Central memory CD4-positive, alpha-beta T cell (primary cell): ENCODE measurements around the gene RANBP17.
"Not testable (repeated sequence)": the region's sequence is repeated elsewhere in the genome, so short reads cannot be mapped to it uniquely, and the experiment has no call there.

Experiments used
- DNase-seq: peaks from one replicate; pipeline ENCODE4 v3.0.0; 2022

Gene RANBP17

DNA sequence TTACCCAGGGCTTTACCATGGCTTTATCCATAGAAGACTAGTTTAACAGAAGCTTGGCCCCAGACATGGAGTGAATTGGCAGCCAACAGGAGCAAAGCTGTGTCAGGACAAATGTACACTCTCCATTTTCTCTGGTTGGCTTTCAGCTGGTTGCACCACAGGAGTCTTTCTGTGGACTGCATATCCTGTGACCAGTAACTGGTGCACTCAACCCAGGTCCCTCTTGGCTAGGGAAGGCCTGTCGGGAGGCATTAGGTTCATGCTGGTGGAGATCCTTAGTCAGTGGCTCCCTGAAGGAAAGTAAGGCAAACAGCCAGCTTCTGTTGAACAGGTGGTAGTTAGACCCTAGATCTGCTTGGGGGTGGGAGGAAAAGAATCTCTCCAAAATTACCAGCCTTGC is 300.3 kb downstream of the RANBP17 start:
- no peak for DNase-seq

DNA sequence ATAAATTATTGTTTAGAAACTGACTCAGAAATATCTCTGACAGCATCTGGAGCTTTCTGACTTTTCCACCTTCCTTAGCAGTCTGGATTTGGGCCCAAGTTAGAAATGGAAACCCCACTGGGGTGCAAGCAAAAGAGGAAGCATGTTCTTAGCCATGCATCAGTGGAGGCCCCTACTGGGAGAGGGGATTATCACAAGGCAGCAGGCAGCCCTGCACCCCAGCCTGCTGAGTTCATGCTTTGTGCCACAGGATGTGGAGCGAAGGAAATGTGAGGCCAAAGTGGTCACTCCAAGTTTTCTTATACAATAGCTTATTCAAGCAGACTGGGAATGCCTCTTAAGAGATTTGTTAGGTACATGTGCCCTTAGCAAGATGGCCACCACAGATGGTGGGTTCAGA is 300.8 kb downstream of the RANBP17 start:
- no peak for DNase-seq

- DNase-seq, result no peak
These were observed 304.9 kb downstream of the RANBP17 start for GRCh38 chr5:171166766-171167165.

GRCh38 chr5:171168171-171168570 is 306.4 kb downstream of the RANBP17 start:
- DNase-seq, result no peak

DNA sequence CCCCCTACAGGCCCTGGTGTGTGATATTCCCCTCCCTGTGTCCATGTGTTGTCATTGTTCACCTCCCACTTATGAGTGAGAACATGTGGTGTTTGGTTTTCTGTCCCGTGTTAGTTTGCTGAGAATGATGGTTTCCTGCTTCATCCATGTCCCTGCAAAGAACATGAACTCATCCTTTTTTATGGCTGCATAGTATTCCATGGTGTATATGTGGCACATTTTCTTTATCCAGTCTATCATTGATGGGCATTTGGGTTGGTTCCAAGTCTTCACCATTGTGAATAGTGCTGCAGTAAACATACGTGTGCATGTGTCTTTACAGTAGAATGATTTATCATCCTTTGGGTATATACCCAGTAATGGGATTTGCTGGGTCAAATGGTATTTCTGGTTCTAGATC is 313.1 kb downstream of the RANBP17 start:
- not testable (repeated sequence) for DNase-seq

DNA sequence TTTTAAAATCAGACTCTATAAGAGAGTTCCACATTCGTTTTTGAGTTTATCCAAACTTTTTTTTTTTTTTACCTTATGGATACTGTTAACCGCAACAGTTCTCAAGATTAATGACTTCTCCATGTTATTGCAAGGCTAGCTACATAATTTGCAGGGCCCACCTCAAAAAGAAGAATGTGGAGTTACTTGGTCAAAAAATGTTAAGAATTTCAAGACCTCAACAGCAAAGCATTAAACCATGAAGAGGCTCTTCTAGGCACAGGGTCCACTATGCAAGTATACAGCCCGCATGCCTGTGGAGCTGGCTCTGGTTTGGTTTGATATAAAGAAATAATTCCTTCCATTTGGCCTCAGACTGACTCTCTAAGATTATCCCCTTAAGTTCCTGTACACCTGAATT is 313.9 kb downstream of the RANBP17 start:
- no peak for DNase-seq

GRCh38 chr5:171178190-171178589 is 316.4 kb downstream of the RANBP17 start:
- not testable (repeated sequence) for DNase-seq

GRCh38 chr5:171188016-171188415 is 326.2 kb downstream of the RANBP17 start:
- DNase-seq, result no peak

- no peak for DNase-seq
These were observed 327.6 kb downstream of the RANBP17 start for GRCh38 chr5:171189442-171189841.

DNA sequence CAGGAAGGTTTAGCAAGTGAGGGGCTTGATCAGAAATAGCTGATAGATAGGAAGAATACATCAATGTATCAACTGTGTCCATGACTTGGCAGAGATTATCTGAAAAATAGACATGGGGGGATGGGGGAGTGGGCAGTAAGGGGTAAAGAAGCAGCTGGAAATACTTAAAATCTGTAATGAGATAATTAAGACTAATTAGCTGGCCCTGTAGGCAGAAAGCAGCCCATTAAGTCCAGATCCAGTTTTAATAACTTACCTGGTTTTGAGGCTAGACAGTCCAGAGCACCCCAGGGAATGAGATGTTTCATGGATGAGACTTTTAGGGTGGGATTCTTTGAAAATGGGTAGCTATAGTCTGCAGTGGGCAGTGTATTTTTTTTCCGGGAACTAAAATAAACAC is 330.3 kb downstream of the RANBP17 start:
- DNase-seq, result no peak

- no peak for DNase-seq
These were observed 339.5 kb downstream of the RANBP17 start for GRCh38 chr5:171201310-171201709.

GRCh38 chr5:171205375-171205774 is 343.6 kb downstream of the RANBP17 start:
- no peak for DNase-seq

DNA sequence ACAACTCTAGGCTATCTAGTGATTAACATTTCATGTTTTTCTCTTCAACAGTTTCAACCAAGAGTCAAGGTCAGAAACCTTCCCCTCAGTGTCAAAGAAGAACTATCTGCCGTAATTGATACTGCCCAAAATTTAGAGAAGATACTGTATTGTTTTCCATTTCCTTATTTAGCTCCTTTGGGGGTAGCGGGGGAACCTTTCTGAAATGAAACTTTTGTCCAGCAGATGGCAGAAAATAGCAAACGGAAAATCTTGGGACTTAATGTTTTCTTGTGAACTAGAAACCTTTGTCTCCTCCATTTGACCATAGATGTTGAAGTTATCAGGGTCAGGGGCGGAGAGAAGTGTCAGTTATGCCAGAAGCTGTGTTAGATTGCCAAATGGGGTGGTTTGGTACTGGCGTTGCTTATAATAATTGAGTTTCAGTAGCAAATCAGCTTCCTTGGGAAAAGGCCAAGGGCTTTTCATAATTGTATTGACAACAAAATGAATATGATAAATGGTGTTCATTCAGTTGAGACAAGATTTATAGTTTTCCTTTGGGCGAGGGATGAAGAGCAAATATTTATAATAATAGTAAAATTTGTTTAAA is 345.5 kb downstream of the RANBP17 start:
- no peak for DNase-seq

DNA sequence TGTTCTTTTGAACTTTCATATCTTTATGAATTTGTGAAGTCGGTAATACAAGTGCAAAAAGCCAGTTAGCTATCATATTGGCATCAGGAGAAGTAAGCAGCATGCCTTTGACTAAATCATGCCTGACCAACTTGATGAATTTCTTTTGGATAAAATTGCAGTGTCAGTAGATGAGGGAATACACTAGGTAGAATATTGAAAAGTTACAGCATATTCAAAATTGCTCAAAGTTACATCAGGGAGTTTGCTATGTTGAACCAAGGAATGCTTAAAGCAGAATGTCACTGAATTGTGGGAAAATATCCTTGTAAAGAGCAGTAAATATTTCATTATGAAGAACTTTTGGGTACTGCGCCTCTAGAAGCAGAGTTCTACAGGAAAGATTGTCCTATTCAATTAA is 360.1 kb downstream of the RANBP17 start:
- DNase-seq, result no peak

DNA sequence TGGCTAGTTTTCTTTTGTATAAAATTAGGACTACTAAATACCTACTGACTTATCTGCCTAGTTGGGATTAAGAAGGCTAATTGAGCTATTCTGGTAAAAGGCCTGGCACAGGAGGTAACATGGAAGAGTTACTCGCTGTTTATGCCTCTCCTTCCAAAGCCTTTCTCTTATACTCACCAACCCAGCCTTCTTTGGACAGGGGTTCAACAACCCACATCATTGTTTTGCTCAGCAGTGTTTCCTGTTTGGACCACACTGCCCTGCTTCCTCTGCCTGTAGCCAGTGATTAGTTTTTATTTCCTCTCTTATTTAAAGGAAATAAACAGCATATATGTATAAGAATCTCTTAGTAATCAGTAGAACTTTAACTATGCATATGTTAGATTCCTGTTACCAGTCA is 362.1 kb downstream of the RANBP17 start:
- DNase-seq, result no peak

- DNase-seq, result no peak
These were observed 364.4 kb downstream of the RANBP17 start for GRCh38 chr5:171226096-171226754.

DNA sequence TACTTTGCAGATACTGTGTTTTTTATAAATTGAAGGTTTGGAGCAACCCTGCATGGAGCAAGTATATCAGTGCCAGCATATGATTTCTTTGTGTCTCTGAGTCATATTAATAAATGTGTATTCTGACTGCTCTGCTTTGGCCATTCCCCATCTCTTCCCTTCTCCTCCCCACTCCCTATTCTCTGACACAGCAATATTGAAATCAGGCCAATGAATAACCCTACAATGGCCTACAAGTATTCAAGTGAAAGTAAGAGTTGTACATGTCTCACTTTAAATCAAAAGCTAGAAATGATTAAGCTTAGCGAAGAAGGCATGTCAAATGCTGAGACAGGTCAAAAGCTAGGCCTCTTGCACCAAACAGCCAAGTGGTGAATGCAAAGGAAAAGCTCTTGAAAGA is 365.0 kb downstream of the RANBP17 start:
- DNase-seq, result no peak

DNA sequence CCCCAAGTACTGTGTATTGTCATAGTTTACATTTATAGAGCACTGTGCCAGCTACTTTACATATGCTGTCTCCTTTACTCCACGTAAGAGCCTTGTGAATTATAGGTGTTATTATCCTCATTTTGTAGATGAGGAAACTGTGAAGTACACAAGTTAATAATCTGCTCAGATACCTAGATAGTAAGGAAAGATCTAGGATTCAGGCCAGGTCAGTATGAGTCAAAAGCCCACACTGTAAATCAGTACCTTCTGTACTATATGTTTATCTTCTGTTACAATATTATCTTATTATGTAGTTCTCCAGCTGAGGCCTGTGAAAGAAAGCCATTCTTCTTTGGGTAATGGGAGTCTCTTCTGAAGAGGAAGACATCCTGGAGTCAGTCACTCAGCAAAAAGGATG is 374.8 kb downstream of the RANBP17 start:
- DNase-seq, result no peak

GRCh38 chr5:171242521-171242920 is 380.7 kb downstream of the RANBP17 start:
- DNase-seq, result no peak

GRCh38 chr5:171246231-171246630 is 384.4 kb downstream of the RANBP17 start:
- no peak for DNase-seq

DNA sequence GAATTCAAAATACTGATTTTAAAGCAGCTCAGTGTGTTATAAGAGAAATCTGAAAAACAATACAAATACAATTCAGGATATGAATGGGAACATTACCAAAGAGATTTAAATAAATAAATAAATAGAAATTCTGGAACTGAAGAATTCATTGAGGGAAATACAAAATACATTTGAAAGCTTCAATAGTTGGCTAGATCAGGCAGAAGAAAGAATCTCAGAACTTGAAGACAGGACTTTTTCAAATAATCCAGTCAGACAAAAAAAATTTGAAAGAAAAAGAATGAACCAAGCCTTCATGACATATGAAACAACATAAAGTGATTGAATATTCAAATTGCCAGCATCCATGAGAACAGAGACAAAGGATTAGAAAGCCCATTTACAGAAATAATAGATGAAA is 387.6 kb downstream of the RANBP17 start:
- DNase-seq, result no peak

DNA sequence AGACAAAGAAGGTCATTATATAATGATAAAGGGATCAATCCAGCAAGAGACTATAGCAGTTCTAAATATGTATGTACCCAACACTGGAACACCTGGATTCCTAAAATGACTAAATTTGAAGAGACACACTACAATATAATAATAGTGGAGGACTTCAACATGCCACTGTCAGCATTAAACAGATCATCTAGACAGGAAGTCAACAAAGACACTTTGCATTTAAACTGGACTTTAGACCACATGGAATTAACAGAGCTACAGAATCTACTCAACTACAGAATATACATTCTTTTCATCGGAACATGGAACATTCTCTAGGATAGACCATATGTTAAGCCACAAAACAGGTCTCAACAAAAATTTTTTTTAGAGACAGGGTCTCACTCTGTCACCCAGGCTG is 388.9 kb downstream of the RANBP17 start:
- DNase-seq, result no peak

- DNase-seq, result no peak
These were observed 389.7 kb downstream of the RANBP17 start for GRCh38 chr5:171251519-171251918.

GRCh38 chr5:171252674-171253073 is 390.9 kb downstream of the RANBP17 start:
- DNase-seq, result no peak
